CD14-positive monocyte (primary cell): ENCODE measurements around the gene MKNK1. TPM values are rescaled to one million over a fixed set of nuclear protein-coding genes. Genes with fewer than 3 reads are reported as not detected.

ENCODE experiments used
- DNase-seq, 3 donors: peaks; one replicate each; pipeline ENCODE4 v3.0.0-alpha.2; 2011 to 2022
- H2AFZ ChIP-seq: 2 replicates; pipeline ENCODE4 v1.6.0; 2012; ENCODE audit warnings: mild to moderate bottlenecking, low read depth, low read length, inconsistent platforms; ENCODE audit not compliant: insufficient read depth, poor library complexity, severe bottlenecking
- H3K27ac ChIP-seq, 2 donors: 1 replicate in 1 of 2; 2 replicates in 1 of 2; pipeline ENCODE4 v1.5.1; 2012 to 2013; ENCODE audit warnings: low read length in 2 of 2, control low read depth in 1 of 2, inconsistent platforms in 1 of 2, low read depth in 1 of 2, mild to moderate bottlenecking in 1 of 2
- H3K27me3 ChIP-seq, 2 donors: one replicate each; pipeline versions ENCODE4 v1.6.0 to v1.6.1; 2011 to 2013; ENCODE audit warnings: low read length in 2 of 2; ENCODE audit not compliant: control insufficient read depth in 2 of 2, insufficient read depth in 2 of 2
- H3K36me3 ChIP-seq, 2 donors: replicated peaks in 1 of 2; 1 replicate in 1 of 2; 2 replicates in 1 of 2; pipeline versions ENCODE4 v1.5.1 to v1.6.1; 2012 to 2013; ENCODE audit warnings: low read length in 2 of 2, control low read depth in 1 of 2, inconsistent platforms in 1 of 2, mild to moderate bottlenecking in 1 of 2; ENCODE audit not compliant: insufficient read depth in 2 of 2, control insufficient read depth in 1 of 2
- H3K4me1 ChIP-seq, 2 donors: 1 replicate in 1 of 2; 2 replicates in 1 of 2; pipeline versions ENCODE4 v1.5.1 to v1.6.1; 2012 to 2013; ENCODE audit warnings: low read length in 2 of 2, control low read depth in 1 of 2, inconsistent platforms in 1 of 2, mild to moderate bottlenecking in 1 of 2, moderate library complexity in 1 of 2; ENCODE audit not compliant: insufficient read depth in 2 of 2, control insufficient read depth in 1 of 2
- H3K4me2 ChIP-seq: replicated peaks from 2 replicates; pipeline ENCODE3; 2012; ENCODE audit warnings: low read length, moderate library complexity, mild to moderate bottlenecking; ENCODE audit not compliant: poor library complexity, severe bottlenecking; ENCODE audit errors: extremely low read depth
- H3K4me3 ChIP-seq, 3 experiments: fragments of 200-600 bp in 1 of 3; sonication (generic) in 1 of 3; replicated peaks in 1 of 3; 1 replicate in 2 of 3; 2 replicates in 1 of 3; pipeline ENCODE4 v1.5.1; 2011 to 2013; ENCODE audit warnings: low read length in 3 of 3, mild to moderate bottlenecking in 3 of 3, control low read depth in 2 of 3, low read depth in 2 of 3, inconsistent platforms in 1 of 3, moderate library complexity in 1 of 3
- H3K79me2 ChIP-seq: 2 replicates; pipeline ENCODE4 v1.6.0; 2012; ENCODE audit warnings: mild to moderate bottlenecking, control low read depth, inconsistent platforms, low read length, moderate library complexity; ENCODE audit not compliant: insufficient read depth
- H3K9ac ChIP-seq: 2 replicates; pipeline ENCODE4 v1.6.0; 2017; ENCODE audit warnings: low read length, mild to moderate bottlenecking; ENCODE audit not compliant: insufficient read depth, poor library complexity, severe bottlenecking
- H3K9me3 ChIP-seq, 2 donors: replicated peaks in 1 of 2; 1 replicate in 1 of 2; 2 replicates in 1 of 2; pipeline versions ENCODE4 v1.5.1 to v1.6.1; 2012 to 2013; ENCODE audit warnings: low read length in 2 of 2, control low read depth in 1 of 2; ENCODE audit not compliant: control insufficient read depth in 1 of 2, insufficient read depth in 1 of 2
- H4K20me1 ChIP-seq: 2 replicates; pipeline ENCODE4 v1.6.0; 2012; ENCODE audit warnings: mild to moderate bottlenecking, low read length, control low read depth, moderate library complexity; ENCODE audit not compliant: insufficient read depth
- H3K27ac Mint-ChIP-seq, 7 donors: one replicate each; pipeline ENCODE4 v1.8.0; 2020; ENCODE audit warnings: mild to moderate bottlenecking in 7 of 7, mixed read lengths in 7 of 7, moderate library complexity in 6 of 7, inconsistent platforms in 2 of 7
- H3K27me3 Mint-ChIP-seq, 3 donors: one replicate each; pipeline ENCODE4 v1.8.0; 2021 to 2022; ENCODE audit warnings: low read depth in 3 of 3, mild to moderate bottlenecking in 3 of 3, mixed read lengths in 3 of 3, moderate library complexity in 3 of 3, inconsistent platforms in 1 of 3
- H3K36me3 Mint-ChIP-seq, 2 donors: one replicate each; pipeline ENCODE4 v1.8.0; 2020; ENCODE audit warnings: mixed read lengths in 2 of 2, inconsistent platforms in 1 of 2, mild to moderate bottlenecking in 1 of 2
- H3K4me1 Mint-ChIP-seq: one replicate; pipeline ENCODE4 v1.8.0; 2020; ENCODE audit warnings: mild to moderate bottlenecking, mixed read lengths
- H3K4me3 Mint-ChIP-seq, 2 donors: one replicate each; pipeline ENCODE4 v1.8.0; 2020; ENCODE audit warnings: mild to moderate bottlenecking in 2 of 2, mixed read lengths in 2 of 2, moderate library complexity in 1 of 2
- H3K9me3 Mint-ChIP-seq, 7 donors: one replicate each; pipeline ENCODE4 v1.8.0; 2020 to 2022; ENCODE audit warnings: mixed read lengths in 7 of 7, mild to moderate bottlenecking in 6 of 7, moderate library complexity in 6 of 7, inconsistent platforms in 2 of 7
- CTCF ChIP-seq: fragments of 200-600 bp; IDR thresholded peaks from one replicate; pipeline ENCODE4 v1.8.0; 2022; ENCODE audit warnings: antibody characterized with exemption, mild to moderate bottlenecking
- WGBS: methylation state at CpG from one replicate; pipeline ENCODE4 v1.1.5; 2013; ENCODE audit warnings: missing lambda C conversion rate; ENCODE audit not compliant: insufficient coverage; 5-methylcytosine and 5-hydroxymethylcytosine counted together
- intact Hi-C, 2 donors: fragments of 100-400 bp; cut with micrococcal nuclease; formaldehyde crosslinking; loops; one replicate each; pipeline versions ENCODE4 v1.15.0 to v1.15.1; 2023
- polyA plus RNA-seq, 3 donors: library from polyadenylated mRNA; depleted of rRNA in 1 of 3; unstranded in 2 of 3; stranded (reverse) in 1 of 3; fragments of 300-500 nt in 2 of 3; fragments of >200 nt in 1 of 3; fragmentation: Illumina TruSeq in 2 of 3; gene quantifications; 1 replicate in 2 of 3; 2 replicates in 1 of 3; pipeline ENCODE4 v1.2.3, GENCODE V29; 2012 to 2021

MKNK1 gene
- polyA plus RNA-seq, 3 donors: 38.2 to 144 (median 38.6) TPM

DNA sequence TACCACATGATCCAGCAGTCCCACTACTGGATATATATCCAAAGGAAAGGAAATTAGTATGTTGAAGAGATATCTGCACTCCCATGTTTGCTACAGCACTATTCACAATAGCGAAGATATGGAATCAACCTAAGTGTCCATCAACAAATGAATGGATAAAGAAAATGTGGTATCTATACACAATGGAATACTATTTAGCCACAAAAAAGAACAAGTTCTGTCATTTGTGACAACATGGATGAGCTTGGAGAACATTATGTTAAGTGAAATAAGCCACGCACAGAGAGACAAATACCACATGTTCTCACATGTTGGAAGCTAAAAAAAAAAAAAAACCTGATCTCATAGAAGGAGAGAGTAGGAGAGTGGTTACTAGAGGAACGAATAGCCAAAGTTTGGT lies 46.4 kb upstream of the MKNK1 start:
- Histone ChIP-seq H3K4me1 (no peaks in the 10 kb centered on the region), H3K9me3 (peaks cover 0 to 9% of the 10 kb centered on the region in 2 donors), H2AFZ (no peak overlapping the region), H3K9ac (no peak overlapping the region), H4K20me1 (no peaks in the 10 kb centered on the region), H3K36me3 (peaks cover 31 to 69% of the 10 kb centered on the region in 2 donors), H3K27ac (no peak overlapping the region), H3K27me3 (no peaks in the 10 kb centered on the region), H3K4me3 (no peak overlapping the region), H3K79me2 (no peaks in the 10 kb centered on the region), H3K4me2 (no peak overlapping the region)
- Mint-ChIP-seq H3K4me1 (no peaks in the 10 kb centered on the region), H3K27me3 (no peaks in the 10 kb centered on the region), H3K36me3 (peaks cover 58 to 68% of the 10 kb centered on the region in 2 donors), H3K4me3 (no peak overlapping the region), H3K9me3 (peaks cover 0 to 19% (median 9%) of the 10 kb centered on the region in 7 donors), H3K27ac (no peak overlapping the region)
- intact Hi-C loops: no loop called here
- no CpG with 5 or more reads among the region's 3 CpGs for WGBS
- DNase-seq: no peak
- TF ChIP-seq CTCF: no peak

GRCh38 chr1:46649764-46650163 lies 45.7 kb upstream of the MKNK1 start:
- Mint-ChIP-seq H3K4me3 (no peak overlapping the region), H3K27ac (no peak overlapping the region), H3K36me3 (peaks cover 56 to 66% of the 10 kb centered on the region in 2 donors), H3K27me3 (no peaks in the 10 kb centered on the region), H3K9me3 (peaks cover 0 to 15% (median 8%) of the 10 kb centered on the region in 7 donors), H3K4me1 (no peaks in the 10 kb centered on the region)
- H3K27ac ChIP-seq: no peak overlapping the region
- H3K4me1 ChIP-seq: no peaks in the 10 kb centered on the region
- H3K27me3 ChIP-seq: no peaks in the 10 kb centered on the region
- no peak overlapping the region for H3K4me2 ChIP-seq
- no peaks in the 10 kb centered on the region for H4K20me1 ChIP-seq
- DNase-seq: no peak
- H3K79me2 ChIP-seq: no peaks in the 10 kb centered on the region
- peaks cover 0 to 9% of the 10 kb centered on the region in 2 donors for H3K9me3 ChIP-seq
- intact Hi-C loops: no loop called here
- WGBS: 100% methylated on average over 1 of the region's 2 CpGs
- no peak overlapping the region for H3K9ac ChIP-seq
- no peak overlapping the region for H3K4me3 ChIP-seq
- H2AFZ ChIP-seq: no peak overlapping the region
- no peak for TF ChIP-seq CTCF
- H3K36me3 ChIP-seq: peaks cover 28 to 62% of the 10 kb centered on the region in 2 donors
